Gastroesophageal sphincter (tissue), 3 donors: Measurements from ENCODE around the gene SMPD3.

Experiments used
- EP300 ChIP-seq: sonication (generic); formaldehyde crosslinking; IDR thresholded peaks from one replicate; pipeline ENCODE4 v1.6.1; 2017; ENCODE audit warnings: antibody characterized with exemption, mild to moderate bottlenecking
- POLR2A ChIP-seq, 2 donors: fragments of 450-650 bp; IDR thresholded peaks; one replicate each; pipeline ENCODE4 v1.6.1; 2017; ENCODE audit warnings: antibody characterized with exemption in 2 of 2, mild to moderate bottlenecking in 2 of 2, moderate library complexity in 1 of 2
- POLR2AphosphoS5 ChIP-seq: sonication (generic); formaldehyde crosslinking; IDR thresholded peaks from one replicate; pipeline ENCODE4 v1.6.1; 2017; ENCODE audit warnings: antibody characterized with exemption
- TF ChIP-seq, protein P1 (sequence below), 4 experiments: fragments of 200-600 bp in 2 of 4; fragments of 450-650 bp in 2 of 4; sonication (generic) in 1 of 4; IDR thresholded peaks; one replicate each; pipeline ENCODE4 v1.5.1; 2017 to 2019; ENCODE audit warnings: antibody characterized with exemption in 4 of 4, mild to moderate bottlenecking in 2 of 4, moderate library complexity in 2 of 4

DNA sequence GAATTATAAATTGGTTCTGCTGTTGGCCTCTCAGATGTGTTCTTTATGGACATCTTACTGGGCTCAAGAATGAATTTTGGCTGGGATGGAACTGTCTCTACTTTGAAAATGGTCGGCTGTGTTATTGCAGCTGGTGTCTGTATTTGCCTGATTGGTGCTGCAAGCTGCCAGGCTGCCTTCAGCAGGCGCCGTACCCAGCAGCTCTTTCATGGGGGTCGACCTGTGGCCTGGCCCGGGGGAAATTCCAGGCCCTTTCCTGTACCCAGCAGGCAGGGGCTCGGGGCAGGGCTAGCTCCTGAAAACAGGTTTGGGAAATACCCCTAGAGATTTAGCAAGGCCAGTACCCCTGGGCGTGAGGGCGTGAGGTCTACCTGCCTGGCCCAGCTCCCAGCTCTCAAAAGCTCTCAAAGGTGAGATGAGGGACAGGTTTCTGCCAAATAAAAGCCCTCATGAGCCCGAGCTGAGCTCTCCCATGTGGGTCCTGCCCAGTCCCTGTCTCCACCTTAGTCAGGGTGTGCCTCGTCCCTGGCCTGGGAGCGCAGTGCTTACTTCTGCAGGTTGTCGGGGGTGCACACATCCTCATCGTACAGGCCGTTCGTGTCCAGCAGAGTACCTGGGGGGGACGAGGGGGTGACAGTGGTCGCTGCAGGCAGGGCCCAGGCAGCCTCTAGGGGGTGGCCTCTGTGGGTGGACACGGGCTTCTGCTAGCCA lies 85.2 kb downstream of the SMPD3 start:
- TF ChIP-seq POLR2AphosphoS5 (no peak), EP300 (no peak), POLR2A (IDR thresholded peaks at IDR 0.05) (no peak)
- TF ChIP-seq, protein P1, sequence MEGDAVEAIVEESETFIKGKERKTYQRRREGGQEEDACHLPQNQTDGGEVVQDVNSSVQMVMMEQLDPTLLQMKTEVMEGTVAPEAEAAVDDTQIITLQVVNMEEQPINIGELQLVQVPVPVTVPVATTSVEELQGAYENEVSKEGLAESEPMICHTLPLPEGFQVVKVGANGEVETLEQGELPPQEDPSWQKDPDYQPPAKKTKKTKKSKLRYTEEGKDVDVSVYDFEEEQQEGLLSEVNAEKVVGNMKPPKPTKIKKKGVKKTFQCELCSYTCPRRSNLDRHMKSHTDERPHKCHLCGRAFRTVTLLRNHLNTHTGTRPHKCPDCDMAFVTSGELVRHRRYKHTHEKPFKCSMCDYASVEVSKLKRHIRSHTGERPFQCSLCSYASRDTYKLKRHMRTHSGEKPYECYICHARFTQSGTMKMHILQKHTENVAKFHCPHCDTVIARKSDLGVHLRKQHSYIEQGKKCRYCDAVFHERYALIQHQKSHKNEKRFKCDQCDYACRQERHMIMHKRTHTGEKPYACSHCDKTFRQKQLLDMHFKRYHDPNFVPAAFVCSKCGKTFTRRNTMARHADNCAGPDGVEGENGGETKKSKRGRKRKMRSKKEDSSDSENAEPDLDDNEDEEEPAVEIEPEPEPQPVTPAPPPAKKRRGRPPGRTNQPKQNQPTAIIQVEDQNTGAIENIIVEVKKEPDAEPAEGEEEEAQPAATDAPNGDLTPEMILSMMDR (IDR thresholded peaks at IDR 0.05): no peak
